ENCODE measurements around the gene TMEM132D. TPM values are rescaled to one million over a fixed set of nuclear protein-coding genes. Genes with fewer than 3 reads are reported as not detected.

The TMEM132D gene
- total and polyA plus RNA-seq, 2 of the 8 experiments (the other 6 are each of a cell fraction or from before 2014, with no cell fraction given), result 3.5 to 10.1 TPM

DNA sequence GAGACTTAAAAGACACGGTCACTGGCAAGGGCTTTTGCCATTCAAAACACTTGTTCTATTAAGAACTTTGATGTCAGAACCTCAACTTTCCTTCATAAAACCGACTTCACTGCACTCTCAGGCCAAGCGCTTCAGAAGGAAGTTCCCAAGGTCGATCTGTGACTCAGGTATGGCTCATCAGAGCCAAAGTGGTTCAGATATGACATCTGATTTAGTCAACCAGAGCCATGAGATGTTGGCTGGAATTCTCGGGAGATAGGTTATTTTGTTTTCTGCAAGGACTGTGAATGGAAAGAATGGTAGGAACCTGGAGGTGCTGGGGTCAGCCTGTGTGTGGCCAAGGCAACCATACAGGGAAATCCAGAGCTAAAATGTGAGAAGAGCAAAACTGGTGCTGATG is 604.9 kb downstream of the TMEM132D start:
- Histone ChIP-seq H3K4me2 (ENCODE audit: insufficient read depth in 1 of 2, low read depth in 2 of 2, low read length in 2 of 2) (no peak overlapping the region), H3K36me3 (ENCODE audit: control insufficient read depth in 2 of 4, insufficient read depth in 4 of 4, low read length in 3 of 4) (no peaks in the 10 kb centered on the region; a peak in 1 of 8 replicates), H2BK20ac (ENCODE audit: low read length) (no peak overlapping the region), H2BK5ac (ENCODE audit: low read depth, low read length) (no peak overlapping the region), H2AFZ (ENCODE audit: low read length) (no peak overlapping the region), H3K9ac (replicated peaks in 1 of 4; ENCODE audit: extremely low read depth in 1 of 4, low read depth in 3 of 4, low read length in 3 of 4) (no peak overlapping the region), H2BK15ac (ENCODE audit: low read length) (no peak overlapping the region), H3K4ac (replicated peaks; ENCODE audit: insufficient read length, low read depth, low read length) (no peak overlapping the region), H2AK5ac (ENCODE audit: low read depth, low read length) (no peak overlapping the region), H3K9me3 (ENCODE audit: insufficient read depth in 2 of 2, low read depth in 1 of 2, low read length in 1 of 2) (no peaks in the 10 kb centered on the region), H4K5ac (ENCODE audit: insufficient read length, low read depth, low read length) (no peak overlapping the region), H3K23ac (ENCODE audit: insufficient read length) (no peak overlapping the region), H3K79me2 (ENCODE audit: control insufficient read depth in 1 of 2, insufficient read depth in 2 of 2, low read length in 2 of 2) (no peaks in the 10 kb centered on the region), H3K27ac (ENCODE audit: low read depth, low read length) (no peak overlapping the region), H3K23me2 (ENCODE audit: low read depth, low read length) (no peaks in the 10 kb centered on the region), H3K4me1 (replicated peaks in 1 of 4; ENCODE audit: control insufficient read depth in 3 of 4, insufficient read depth in 4 of 4, low read length in 3 of 4) (no peaks in the 10 kb centered on the region), H3K4me3 (ENCODE audit: extremely low read depth in 1 of 4, insufficient read depth in 2 of 4, low read depth in 3 of 4, low read length in 4 of 4) (no peak overlapping the region), H3K14ac (ENCODE audit: insufficient read length) (no peak overlapping the region), H4K91ac (replicated peaks; ENCODE audit: insufficient read length, low read length) (no peak overlapping the region), H3K56ac (replicated peaks; ENCODE audit: insufficient read length, low read depth, low read length) (no peak overlapping the region), H3K27me3 (replicated peaks in 1 of 4; ENCODE audit: control insufficient read depth in 3 of 4, extremely low read depth in 1 of 4, insufficient read depth in 3 of 4, low read length in 3 of 4) (no peaks in the 10 kb centered on the region), H3K18ac (ENCODE audit: extremely low read depth, low read length) (no peak overlapping the region), H4K20me1 (replicated peaks in 1 of 2; ENCODE audit: control insufficient read depth in 1 of 2, insufficient read depth in 2 of 2, low read length in 2 of 2) (no peaks in the 10 kb centered on the region), H2BK12ac (ENCODE audit: low read depth, low read length) (no peak overlapping the region), H3K79me1 (ENCODE audit: low read depth, low read length) (no peaks in the 10 kb centered on the region), H4K8ac (ENCODE audit: extremely low read depth, insufficient read depth, low read length) (no peak overlapping the region), H2BK120ac (replicated peaks; ENCODE audit: low read depth, low read length) (no peak overlapping the region)
- FAIRE-seq (no peak), DNase-seq (ENCODE audit: low read depth in 1 of 2, low spot score in 2 of 2) (no peak)
- 92% methylated on average over 5 of the region's 5 CpGs; no CpG with 5 or more reads in 1 of the 2 experiments for WGBS, 2 experiments (ENCODE audit: extremely low coverage in 1 of 2, insufficient coverage in 1 of 2, insufficient read length in 1 of 2, insufficient replicate concordance in 2 of 2, low coverage in 1 of 2, low lambda C conversion rate in 2 of 2, missing lambda C conversion rate in 1 of 2)
- POLR2A ChIA-PET (ENCODE audit: partially characterized antibody), result no interaction called here
- CTCF ChIA-PET (ENCODE audit: partially characterized antibody), result no interaction called here
- TF ChIP-seq FOSL1 (IDR thresholded peaks at IDR 0.05; ENCODE audit: insufficient read depth, low read depth, low read length) (no peak), ZNF274 (IDR thresholded peaks at IDR 0.05; ENCODE audit: borderline replicate concordance, extremely low read depth, low read length) (no peak), RFX5 (IDR thresholded peaks at IDR 0.05; ENCODE audit: borderline replicate concordance, low read depth, low read length) (no peak), JUND (IDR thresholded peaks at IDR 0.05; ENCODE audit: low read length) (no peak), CTBP2 (IDR thresholded peaks at IDR 0.05; ENCODE audit: borderline replicate concordance, insufficient read depth, insufficient read length, low read length) (no peak), SRF (IDR thresholded peaks at IDR 0.05; ENCODE audit: low read depth, low read length) (no peak), TAF7 (optimal IDR thresholded peaks at IDR 0.05; ENCODE audit: borderline replicate concordance, low read depth, low read length) (no peak), CHD1 (IDR thresholded peaks at IDR 0.05; ENCODE audit: low read depth, low read length) (no peak), CHD2 (IDR thresholded peaks at IDR 0.05; ENCODE audit: low read length) (no peak), POLR2A (IDR thresholded peaks at IDR 0.05; ENCODE audit: control extremely low read depth in 1 of 2, low read depth in 2 of 2, low read length in 2 of 2) (no peak), POLR2AphosphoS5 (IDR thresholded peaks at IDR 0.05; ENCODE audit: low read depth, low read length) (no peak), BCL11A (IDR thresholded peaks at IDR 0.05; ENCODE audit: low read depth in 2 of 2, low read length in 2 of 2) (no peak), SIX5 (IDR thresholded peaks at IDR 0.05; ENCODE audit: low read depth, low read length) (no peak), MAFK (IDR thresholded peaks at IDR 0.05; ENCODE audit: low read depth, low read length) (no peak)

Measured in H1 (cell line).